HG03520 (cell line): ENCODE data around the gene NECTIN1.

Source experiments
- ATAC-seq: cut with Tn5 transposase; IDR thresholded peaks from one replicate; pipeline ENCODE4 v1.9.1; 2021; ENCODE audit warnings: mild to moderate bottlenecking, moderate library complexity; ENCODE audit not compliant: unreplicated experiment

The NECTIN1 gene

GRCh38 chr11:119755356-119756071, 26.5 kb upstream of the NECTIN1 start:
- ATAC-seq, result no peak

DNA sequence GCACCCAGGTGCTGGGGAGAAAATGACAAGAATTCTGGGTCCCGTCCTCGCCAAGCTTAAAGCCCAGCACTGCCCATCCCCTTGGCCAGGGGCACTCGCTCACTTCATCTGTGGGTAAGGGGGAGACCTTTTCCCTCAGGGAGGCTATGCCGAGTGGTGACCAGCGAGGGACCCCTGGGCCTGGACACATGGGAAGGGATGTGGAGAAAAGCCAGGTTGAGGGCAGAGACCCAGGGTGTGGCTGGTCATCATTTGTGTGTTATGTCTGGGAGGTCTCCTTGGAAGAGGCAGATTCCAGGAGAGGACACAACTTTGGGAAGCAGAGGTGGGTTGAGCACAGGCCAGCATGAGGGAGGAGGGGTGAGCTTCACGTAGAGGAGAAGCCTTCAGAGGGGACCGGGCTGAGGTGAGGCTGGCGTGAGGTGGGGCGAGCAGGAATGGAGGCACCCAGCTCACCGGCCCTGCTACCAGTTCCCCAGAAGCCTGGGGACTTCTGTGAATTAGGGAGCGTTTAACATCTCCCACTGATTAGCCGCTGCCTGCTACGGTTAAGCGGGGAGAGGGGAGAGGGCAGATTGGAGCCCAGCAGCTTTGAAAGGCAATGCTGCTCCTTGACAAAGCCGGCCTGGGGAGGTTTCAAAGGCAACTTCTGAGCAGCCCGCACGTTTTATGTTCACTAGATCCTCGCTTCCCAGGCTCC, 25.8 kb upstream of the NECTIN1 start:
- no peak for ATAC-seq

DNA sequence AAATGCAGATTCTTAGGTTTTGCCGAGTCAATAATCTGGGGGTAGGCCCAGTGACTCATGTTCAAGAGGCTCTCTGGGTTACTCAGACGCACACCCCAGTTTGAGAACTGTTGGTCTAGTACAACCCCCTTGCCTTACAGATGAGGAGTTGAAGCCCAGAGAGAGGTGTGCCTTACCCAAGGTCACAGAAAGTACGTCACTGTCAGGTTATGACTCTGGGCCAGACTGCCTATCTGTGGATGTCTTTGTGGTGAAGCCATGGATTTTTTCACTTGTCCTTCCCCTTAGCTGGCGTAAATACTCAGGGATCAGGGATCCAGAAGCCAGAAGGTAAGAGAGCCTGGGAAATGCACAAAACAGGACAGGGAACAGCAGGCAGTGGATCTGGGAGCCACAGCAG, 25.2 kb upstream of the NECTIN1 start:
- ATAC-seq, result no peak

DNA sequence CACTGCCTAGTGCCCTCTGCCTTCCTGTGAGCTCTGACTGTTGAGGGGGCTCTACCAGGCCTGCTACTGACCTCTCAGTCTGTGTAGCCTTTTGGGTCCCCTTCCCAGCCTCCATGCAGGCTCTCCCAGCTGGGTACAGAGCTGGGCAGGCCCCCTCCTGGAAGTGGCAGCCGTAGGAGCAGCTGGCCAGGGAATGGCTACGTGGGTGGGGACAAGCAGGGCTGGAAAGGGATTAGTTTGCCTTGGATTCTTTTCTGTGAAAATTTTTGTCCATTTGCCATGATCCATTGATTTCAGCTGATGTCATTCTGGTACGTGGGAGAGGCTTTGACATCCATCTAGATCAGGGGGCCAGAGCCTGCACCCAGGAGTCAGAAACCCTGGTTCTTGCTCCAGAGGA, 23.9 kb upstream of the NECTIN1 start:
- no peak for ATAC-seq

DNA sequence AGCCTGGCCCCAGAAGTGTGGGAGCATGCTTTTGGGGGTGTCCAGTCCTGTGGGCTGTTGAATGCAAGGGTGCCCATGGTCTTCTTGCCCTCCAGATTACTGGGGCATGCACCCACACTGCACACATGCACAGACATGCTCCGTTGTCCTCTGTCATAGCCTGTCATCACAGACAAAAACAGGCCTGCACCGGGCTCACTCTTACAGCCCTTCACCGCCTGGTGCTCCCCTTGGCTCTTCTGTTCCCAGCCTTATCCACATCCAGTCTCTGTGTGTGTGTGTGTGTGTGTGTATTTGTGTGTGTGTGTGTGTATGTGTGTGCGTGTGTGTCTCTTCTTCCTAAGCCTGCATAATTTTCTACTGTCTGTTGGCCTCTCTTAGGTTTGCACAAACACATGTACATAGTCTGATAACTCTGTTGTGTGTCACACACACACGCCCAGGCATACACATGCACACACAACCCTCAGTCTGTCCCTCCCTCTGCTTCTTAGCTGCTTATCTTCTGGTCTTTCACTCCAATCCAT, 23.4 kb upstream of the NECTIN1 start:
- no peak for ATAC-seq

- ATAC-seq, result no peak
Measured at GRCh38 chr11:119750056-119750455, 21.1 kb upstream of the NECTIN1 start.

DNA sequence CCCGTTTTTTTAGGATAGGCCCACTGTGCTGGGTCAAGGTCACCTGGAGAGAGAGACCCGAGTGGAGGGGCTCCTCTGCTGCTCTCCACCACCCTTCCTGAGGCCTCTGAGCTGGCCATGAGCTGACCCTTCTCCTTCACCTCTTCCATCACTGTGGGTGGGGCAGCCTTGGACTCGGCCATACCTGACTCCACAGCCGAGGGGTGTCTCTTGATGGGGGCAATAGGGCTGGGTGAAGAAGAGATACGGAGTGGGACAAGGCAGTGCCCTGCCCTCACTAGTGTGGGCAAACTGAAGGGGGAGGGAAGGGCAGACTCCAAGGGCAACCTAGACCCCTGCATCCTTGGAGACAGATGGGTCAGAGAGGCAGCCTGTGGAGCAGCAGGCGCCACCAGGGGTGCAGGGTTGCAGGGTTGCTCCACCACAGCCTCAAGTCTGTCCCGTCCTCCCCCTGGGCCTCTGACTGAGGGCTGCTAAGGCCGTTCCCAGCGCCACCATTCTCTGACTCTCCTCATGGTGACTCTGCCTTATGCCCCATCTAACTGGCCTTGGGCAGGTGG, 20.1 kb upstream of the NECTIN1 start:
- no peak for ATAC-seq

GRCh38 chr11:119747868-119748660, 19.1 kb upstream of the NECTIN1 start:
- no peak for ATAC-seq

GRCh38 chr11:119745776-119746535, 17.0 kb upstream of the NECTIN1 start:
- ATAC-seq, result no peak

DNA sequence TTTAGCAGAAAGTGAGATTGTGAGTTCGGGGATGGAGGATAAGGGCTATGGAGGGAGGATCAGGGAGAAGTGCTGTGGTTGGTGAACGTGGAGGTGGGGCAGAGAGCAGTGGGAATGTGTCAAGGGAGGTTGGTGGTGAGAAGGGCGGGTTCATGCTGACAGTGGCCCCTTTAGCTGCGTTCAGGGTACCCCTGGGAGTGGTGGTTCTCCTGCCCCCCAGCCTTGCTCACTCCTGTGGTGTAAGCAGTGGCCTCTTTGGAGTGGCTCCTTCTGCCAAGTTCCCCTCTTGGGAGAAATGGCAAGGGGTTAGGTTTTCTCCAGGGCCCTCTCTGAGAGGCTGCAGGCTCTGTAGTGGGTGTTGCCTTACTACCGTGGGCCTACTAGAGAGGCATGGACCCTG, 16.1 kb upstream of the NECTIN1 start:
- no peak for ATAC-seq

GRCh38 chr11:119744577-119744976, 15.6 kb upstream of the NECTIN1 start:
- no peak for ATAC-seq

- no peak for ATAC-seq
Measured at GRCh38 chr11:119743006-119743405, 14.0 kb upstream of the NECTIN1 start.

- no peak for ATAC-seq
Measured at GRCh38 chr11:119742263-119742861, 13.4 kb upstream of the NECTIN1 start.

GRCh38 chr11:119741369-119742262, 12.6 kb upstream of the NECTIN1 start:
- no peak for ATAC-seq

- no peak for ATAC-seq
Measured at GRCh38 chr11:119739975-119740374, 11.0 kb upstream of the NECTIN1 start.

GRCh38 chr11:119739021-119739703, 10.2 kb upstream of the NECTIN1 start:
- ATAC-seq, result no peak

DNA sequence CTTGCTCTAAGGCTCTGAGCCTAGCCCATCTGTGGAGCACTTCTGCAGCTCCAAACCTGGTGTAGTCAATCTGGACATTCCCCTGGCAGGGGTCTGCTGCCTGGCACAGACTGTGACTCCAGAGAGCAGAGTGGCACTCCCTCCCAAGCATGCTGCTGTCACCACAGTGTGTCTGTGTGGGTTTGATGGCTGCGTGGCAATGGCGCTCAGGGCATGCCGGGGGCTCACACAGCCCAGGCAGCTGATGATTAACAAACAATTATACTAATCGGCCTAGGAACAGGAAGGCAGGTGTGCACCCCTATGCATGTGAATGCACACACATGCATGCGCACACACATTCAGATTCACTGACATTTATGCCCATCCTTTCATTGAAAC, 9.0 kb upstream of the NECTIN1 start:
- ATAC-seq, result no peak

DNA sequence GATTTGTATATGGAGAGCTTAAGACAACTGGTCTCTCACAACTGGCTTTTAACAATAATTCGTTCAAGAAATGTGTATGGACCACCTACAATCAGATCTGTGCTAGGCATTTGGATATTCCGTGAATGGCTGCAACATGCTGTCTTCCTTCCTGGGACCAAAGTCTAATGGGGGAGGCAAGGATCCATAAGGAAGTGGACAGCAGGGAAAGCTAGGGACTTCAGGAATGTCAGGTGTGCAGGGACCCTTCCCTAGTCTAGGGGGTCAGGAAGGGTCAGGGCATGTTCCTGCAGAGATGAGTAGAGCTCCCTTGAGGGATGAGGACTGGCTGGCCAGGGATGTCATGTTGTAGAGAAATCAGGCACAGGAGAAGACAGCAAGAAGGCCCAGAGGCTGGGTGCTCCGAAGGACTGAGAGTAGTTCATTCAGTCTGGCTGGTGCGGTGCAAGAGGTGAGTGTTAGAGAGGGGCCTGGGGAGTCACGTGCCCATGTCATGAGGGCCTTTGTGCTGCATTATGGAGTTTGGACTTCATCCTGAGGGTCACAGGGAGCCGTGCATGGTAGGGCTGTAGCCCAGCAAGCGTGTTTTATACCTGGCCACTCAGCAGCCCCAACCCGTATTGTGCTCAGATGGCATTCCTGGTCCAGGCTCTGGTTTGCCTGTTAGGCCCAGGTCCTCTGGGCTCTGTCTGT, 8.5 kb upstream of the NECTIN1 start:
- no peak for ATAC-seq
